Colonic mucosa (tissue), 4 donors: Measurements from ENCODE around the gene CYB5R3. TPM values are rescaled to one million over a fixed set of nuclear protein-coding genes. Genes with fewer than 3 reads are reported as not detected.
A peak's percentile ranks its signal among the peaks of the same experiment; 100 is the strongest.
"Not testable (repeated sequence)": the region's sequence is repeated elsewhere in the genome, so short reads cannot be mapped to it uniquely, and the experiment has no call there.

Experiments
- DNase-seq: peaks from one replicate; pipeline ENCODE4 v3.0.0-alpha.2; 2020
- H3K27ac ChIP-seq: fragments of 200-600 bp; one replicate; pipeline ENCODE4 v1.8.0; 2021
- H3K27me3 ChIP-seq: fragments of 200-600 bp; one replicate; pipeline ENCODE4 v1.8.0; 2021
- H3K36me3 ChIP-seq: fragments of 200-600 bp; one replicate; pipeline ENCODE4 v1.8.0; 2021
- H3K4me1 ChIP-seq: fragments of 200-600 bp; one replicate; pipeline ENCODE4 v1.8.0; 2021; ENCODE audit warnings: mild to moderate bottlenecking
- H3K4me3 ChIP-seq: fragments of 200-600 bp; one replicate; pipeline ENCODE4 v1.8.0; 2021
- H3K9ac ChIP-seq, 2 donors: one replicate each; pipeline ENCODE4 v1.7.0; 2013; ENCODE audit warnings: control low read depth in 2 of 2, low read depth in 2 of 2, low read length in 2 of 2
- H3K9me3 ChIP-seq: fragments of 200-600 bp; one replicate; pipeline ENCODE4 v1.8.0; 2021
- CTCF ChIP-seq: fragments of 200-600 bp; IDR thresholded peaks from one replicate; pipeline ENCODE4 v1.8.0; 2022; ENCODE audit warnings: antibody characterized with exemption, mild to moderate bottlenecking
- intact Hi-C: fragments of 100-400 bp; cut with DNase I; formaldehyde crosslinking; loops from one replicate; pipeline ENCODE4 v1.14.1; 2022
- total RNA-seq, 2 donors: library from RNA; stranded (reverse); fragmentation: NEBNext Ultra II Directional in 1 of 2; extraction: Animal tissue kit (Norgen Biotek cat#: 25700) in 1 of 2; gene quantifications; one replicate each; pipeline ENCODE4 v1.2.1, GENCODE V29; 2021
- donor health status: healthy.
- donor health status: DM: no; HTN: no; CAD: no.
- donor health status: DM: no; HTN: no; CAD: no.

The CYB5R3 gene
- total RNA-seq, 2 donors from 2014 or later = 105 to 133 TPM

DNA sequence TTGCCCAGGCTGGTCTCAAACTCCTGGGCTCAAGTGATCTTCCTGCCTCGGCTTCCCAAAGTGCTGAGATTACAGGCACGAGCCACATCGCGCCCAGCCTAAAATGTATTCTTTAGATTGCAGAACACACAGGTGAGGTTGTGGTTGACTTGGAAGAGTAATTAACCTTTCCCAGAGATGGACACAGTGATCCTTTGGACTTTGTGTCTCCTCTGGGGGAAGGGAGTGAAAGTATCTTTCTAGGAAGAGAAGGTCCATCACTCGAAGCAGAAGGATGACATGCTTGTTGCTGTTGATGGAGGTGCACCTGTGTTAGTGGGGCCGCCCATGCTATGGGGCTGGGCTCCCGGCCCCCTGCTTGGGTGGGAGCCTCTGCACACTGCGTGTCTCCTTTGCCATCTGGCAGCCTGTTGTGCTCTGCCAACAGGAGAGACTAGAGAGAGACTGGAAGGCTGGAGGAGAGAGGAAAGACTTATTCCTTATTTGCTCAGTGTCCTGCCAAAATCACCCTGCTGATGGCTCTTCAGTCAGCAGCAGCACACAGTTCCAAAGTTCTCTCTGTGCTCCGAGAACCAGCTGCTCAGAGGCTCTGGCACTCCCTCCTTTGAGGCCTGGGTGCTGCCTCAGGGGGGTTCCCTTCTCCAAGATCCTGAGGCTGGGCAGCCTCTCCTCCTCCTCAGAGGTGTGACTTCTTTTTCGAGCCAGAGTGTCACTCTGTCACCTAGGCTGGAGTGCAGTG, 33.1 kb upstream of the CYB5R3 start:
- H3K4me1 ChIP-seq = peaks cover 12% of the 10 kb centered on the region
- TF ChIP-seq CTCF = no peak
- peak overlapping the region; percentile 44 for H3K27ac ChIP-seq
- no peaks in the 10 kb centered on the region for H3K36me3 ChIP-seq
- H3K9ac ChIP-seq = no peak overlapping the region
- no peaks in the 10 kb centered on the region for H3K27me3 ChIP-seq
- DNase-seq = no peak
- no peak overlapping the region for H3K4me3 ChIP-seq
- H3K9me3 ChIP-seq = no peaks in the 10 kb centered on the region
- intact Hi-C loops = no loop called here

- no peaks in the 10 kb centered on the region for H3K36me3 ChIP-seq
- no peaks in the 10 kb centered on the region for H3K27me3 ChIP-seq
- peaks cover 7% of the 10 kb centered on the region for H3K4me1 ChIP-seq
- no peak for TF ChIP-seq CTCF
- H3K4me3 ChIP-seq = no peak overlapping the region
- DNase-seq = no peak
- no peaks in the 10 kb centered on the region for H3K9me3 ChIP-seq
- H3K9ac ChIP-seq = peak overlapping the region in 1 of 2 donors; percentile 10
- peak overlapping the region; percentile 36 for H3K27ac ChIP-seq
- intact Hi-C loops = no loop called here
Observed at GRCh38 chr22:42680648-42681047, 31.5 kb upstream of the CYB5R3 start.

GRCh38 chr22:42679691-42680090, 30.5 kb upstream of the CYB5R3 start:
- no peak overlapping the region for H3K27ac ChIP-seq
- H3K4me1 ChIP-seq = peaks cover 7% of the 10 kb centered on the region

DNA sequence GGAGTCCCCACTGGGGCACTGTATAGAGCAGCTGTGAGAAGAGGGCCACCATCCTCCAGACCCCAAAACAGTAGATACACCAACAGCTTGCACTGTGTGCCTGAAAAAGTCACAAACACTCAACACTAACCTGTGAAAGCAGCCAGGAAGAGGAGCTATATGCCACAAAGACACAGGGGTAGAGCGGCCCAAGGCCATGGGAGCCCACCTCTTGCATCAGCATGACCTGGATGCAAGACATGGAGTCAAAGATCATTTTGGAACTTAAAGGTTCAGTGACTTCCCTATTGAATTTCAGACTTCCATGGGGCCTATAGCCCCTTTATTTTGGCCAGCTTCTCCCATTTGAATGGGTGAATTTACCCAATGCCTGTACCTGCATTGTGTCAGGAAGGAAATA, 29.7 kb upstream of the CYB5R3 start:
- H3K4me3 ChIP-seq = no peak overlapping the region
- H3K9me3 ChIP-seq = no peaks in the 10 kb centered on the region
- no peaks in the 10 kb centered on the region for H3K36me3 ChIP-seq
- peaks cover 7% of the 10 kb centered on the region for H3K4me1 ChIP-seq
- TF ChIP-seq CTCF = no peak
- H3K9ac ChIP-seq = no peak overlapping the region
- intact Hi-C loops = no loop called here
- H3K27me3 ChIP-seq = no peaks in the 10 kb centered on the region
- no peak overlapping the region for H3K27ac ChIP-seq
- DNase-seq = no peak

More at GRCh38 chr22:42679691-42680090, 30.5 kb upstream of the CYB5R3 start:
- Histone ChIP-seq H3K9ac (no peak overlapping the region), H3K9me3 (no peaks in the 10 kb centered on the region), H3K27me3 (no peaks in the 10 kb centered on the region), H3K36me3 (no peaks in the 10 kb centered on the region), H3K4me3 (no peak overlapping the region)
- DNase-seq = no peak
- no peak for TF ChIP-seq CTCF
- intact Hi-C loops = no loop called here

GRCh38 chr22:42677936-42678335, 28.7 kb upstream of the CYB5R3 start:
- H3K27ac ChIP-seq, intact Hi-C loops, H3K9ac ChIP-seq, H3K36me3 ChIP-seq, H3K4me3 ChIP-seq, DNase-seq, H3K27me3 ChIP-seq, H3K9me3 ChIP-seq, H3K4me1 ChIP-seq: not testable (repeated sequence)

DNA sequence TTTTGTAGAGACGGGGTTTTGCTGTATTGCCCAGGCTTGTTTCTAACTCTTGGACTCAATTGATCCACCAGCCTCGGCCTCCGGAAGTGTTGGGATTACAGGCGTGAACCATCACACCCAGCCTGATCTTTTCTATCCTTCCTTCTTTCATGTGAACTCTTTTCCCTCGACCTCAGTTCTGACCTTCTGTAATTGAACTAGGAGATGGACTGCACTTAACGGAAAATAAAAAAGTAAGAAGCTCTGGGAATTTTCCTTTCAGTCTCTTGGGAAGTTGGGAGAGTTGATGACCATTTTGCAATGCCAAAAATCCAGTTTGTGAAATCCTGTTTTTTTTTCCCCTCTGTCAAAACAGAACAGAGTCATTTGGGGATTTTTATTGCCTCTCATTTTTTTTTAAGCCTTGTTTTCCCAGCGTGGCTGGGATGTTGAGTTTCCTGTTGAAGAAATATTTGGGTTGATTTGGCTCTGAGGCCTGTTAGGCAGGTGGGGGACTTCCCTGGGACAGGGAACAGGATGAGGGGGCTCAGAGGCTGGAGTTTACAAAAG, 26.9 kb upstream of the CYB5R3 start:
- Histone ChIP-seq H3K27ac (peak overlapping the region; percentile 26), H3K36me3 (no peaks in the 10 kb centered on the region), H3K27me3 (no peaks in the 10 kb centered on the region), H3K9me3 (no peaks in the 10 kb centered on the region), H3K9ac (no peak overlapping the region), H3K4me1 (no peaks in the 10 kb centered on the region), H3K4me3 (no peak overlapping the region)
- no peak for TF ChIP-seq CTCF
- DNase-seq = no peak
- intact Hi-C loops = no loop called here
